Ecto neural progenitor cell (in vitro differentiated cells): Measurements from ENCODE around the gene PIP5K1C.

Experiments used
- DNase-seq: peaks from one replicate; pipeline ENCODE4 v3.0.0-alpha.2; 2018; ENCODE audit warnings: low spot score

Gene PIP5K1C

DNA sequence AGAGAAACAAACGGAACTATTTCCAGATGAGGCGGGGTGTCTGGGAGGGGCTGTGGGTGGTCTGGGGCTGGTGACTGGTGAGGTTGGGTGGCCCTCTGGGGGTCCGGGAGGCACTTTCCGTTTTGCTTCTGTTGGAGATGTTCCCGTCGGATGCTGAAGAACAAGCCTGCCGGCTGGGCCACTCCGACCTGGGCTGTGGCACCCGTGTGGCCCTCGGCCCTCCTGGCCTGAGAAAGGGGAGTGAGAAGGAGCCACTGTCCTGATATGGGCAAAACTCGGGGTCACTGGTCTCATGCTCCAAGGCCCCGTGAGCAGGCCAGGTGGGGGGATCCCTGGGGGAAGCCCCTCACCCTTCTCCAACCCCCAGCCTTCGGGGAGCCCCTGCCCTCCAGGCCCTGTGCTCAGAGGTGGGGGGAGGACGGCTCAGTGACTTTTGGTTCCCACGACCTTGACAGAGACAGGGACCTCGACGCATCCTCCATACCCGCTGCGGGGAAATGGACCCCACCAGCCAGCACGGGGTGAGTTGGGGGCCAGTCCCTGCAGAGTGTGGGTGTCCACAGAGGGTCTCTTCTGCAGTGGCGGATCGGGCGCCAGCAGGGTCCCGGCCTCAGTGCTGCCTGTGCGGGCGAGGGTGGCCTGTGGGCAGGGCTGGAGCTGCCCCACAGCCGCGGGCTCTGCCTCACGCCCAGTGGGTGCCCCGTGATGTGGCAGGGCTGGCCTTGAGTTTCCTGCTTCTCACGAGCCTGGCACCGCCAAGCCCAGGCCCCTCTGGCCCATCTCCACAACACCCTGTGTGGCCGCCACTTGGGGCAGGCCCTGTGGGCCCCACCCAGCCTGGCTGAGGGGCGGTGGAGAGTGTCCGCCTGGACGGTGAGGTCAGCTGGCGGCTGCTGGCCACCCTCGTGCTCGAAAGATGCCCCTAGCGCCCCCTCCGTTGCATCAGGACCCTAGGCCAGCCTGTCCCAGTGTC lies 89.2 kb downstream of the PIP5K1C start:
- no peak for DNase-seq

DNA sequence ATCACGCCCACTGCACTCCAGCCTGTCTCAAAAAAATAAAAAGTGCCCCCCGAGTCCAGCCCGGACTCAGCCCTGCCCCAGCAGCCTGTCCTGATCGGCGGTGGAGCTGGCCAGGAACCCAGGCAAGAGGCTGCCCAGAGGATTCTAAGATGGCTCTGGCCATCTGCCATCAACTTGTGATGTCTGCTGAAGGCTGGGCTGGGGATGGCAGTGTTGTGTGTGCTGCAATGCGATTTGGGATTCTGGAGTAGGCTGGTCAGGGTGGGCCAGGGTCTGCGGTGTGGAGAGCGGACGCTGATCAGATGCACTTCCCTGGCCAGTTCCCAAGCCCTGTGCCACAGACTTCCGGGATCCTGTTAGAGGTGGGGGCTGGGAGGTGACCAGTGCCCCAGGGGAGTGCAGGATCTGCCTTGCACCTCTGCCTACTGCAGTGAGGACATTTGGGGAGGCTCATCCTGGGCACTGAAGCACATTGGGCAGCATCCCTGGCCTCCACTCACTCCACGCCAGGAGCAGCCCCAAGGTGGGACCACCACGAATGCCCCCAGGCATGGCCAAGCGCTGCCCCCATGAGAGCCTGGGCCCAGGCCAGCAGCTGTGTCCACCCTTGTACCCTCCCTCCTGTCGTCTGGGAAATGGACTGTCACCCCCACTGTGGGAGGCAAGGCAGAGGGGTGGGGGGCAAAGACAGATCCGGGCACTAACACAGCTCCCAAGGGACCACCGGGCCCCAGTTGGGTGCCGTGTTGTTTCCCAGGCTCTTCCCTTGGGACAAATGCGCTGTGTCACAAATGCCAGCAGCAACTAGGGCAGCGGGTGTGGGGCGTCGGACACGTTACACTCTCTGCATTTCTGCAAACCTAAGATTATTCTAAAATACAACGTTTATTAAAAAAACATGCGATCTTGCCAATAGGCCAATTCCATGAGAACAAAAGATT lies 90.2 kb downstream of the PIP5K1C start:
- no peak for DNase-seq

DNA sequence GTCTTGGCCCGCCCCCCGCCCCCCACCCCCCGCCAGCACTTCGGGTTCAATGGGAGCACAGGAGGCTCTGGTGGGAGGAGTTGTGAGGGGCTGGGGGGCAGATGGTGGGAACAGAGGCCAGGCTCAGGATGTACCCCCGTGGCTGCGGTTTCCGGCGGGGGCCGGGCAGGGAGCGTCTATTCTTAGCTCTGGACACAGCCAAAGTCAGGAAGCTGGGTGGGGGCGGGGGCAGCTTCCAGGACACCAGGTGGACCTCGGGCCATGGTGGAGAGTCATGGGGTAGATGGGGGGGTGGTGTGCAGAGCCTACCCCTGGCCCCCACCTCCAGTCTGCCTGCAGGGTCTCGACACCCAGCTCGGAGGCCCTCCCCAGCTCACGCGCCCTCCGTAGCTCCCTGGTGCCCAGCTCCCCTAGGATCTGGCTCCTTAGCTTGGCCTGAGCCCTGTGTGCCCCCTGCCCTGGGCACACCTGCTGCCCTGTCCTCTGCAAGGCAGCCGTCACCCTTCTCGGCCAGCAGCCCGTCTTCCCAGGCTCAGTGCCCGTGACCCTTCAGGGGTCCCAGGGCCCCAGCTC lies 91.4 kb downstream of the PIP5K1C start:
- no peak for DNase-seq

DNA sequence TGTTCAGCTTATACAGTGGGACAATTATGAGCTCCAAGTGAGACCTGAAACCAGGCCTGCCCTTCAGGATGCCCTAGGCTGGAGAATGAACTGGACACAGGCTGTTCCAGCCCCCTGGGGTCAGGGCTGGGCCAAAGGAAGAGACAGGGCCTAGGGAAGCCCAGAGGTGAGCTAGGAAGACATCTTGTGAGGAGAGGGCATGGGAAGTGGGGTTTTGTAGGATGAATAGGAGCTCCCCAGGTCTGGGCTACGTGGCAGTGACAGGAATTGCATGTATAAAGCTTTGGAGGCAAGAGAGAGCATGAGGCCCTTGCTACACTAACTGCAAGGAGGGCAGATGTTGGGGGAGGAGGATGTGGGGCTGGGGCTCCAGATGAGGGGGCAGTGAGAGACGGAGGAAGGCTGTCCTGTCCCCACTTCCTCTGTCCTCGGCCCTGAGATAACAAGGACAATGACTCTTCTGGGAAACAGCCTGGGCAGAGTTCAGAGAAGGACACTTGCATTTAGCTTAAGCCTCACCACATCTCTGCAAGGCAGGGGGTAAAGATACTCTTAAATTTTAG lies 92.1 kb downstream of the PIP5K1C start:
- no peak for DNase-seq

DNA sequence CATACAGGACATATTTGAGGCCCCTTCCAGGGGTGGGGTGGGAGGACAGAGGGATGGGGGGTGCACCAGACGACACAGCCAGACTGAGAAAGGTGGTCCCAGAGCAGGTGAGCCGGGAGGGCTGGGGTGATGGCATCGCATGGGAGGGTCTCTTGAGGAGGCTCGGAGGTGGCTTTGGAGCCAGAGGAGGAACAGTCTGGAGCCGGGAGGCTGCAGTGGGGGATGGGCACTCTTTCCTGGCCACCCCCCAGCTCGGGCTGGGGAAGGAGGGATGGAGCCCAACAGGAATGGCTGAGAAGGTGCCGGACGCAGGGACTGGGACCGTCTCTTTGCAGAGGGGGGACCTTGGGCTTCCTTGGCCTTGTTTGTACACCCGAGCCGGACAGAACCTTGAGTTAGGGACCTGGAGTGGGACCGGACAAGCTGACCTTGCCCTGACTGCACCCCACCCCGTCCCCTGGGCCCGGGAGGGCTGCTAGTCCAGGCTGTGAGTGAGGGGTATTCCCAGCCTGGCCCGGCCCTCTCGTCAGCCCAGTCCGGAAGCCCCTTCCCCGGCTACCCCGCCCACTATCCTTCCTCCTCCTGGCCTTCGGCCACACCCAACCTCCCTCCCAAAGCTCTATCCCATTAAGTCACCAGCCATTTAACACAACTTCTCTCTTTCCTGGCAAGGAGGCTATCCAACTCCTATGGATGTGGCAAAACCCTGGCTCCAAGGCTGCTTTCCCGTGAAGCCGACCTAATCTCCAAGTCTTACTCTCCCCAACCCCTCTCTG lies 92.8 kb downstream of the PIP5K1C start:
- no peak for DNase-seq

DNA sequence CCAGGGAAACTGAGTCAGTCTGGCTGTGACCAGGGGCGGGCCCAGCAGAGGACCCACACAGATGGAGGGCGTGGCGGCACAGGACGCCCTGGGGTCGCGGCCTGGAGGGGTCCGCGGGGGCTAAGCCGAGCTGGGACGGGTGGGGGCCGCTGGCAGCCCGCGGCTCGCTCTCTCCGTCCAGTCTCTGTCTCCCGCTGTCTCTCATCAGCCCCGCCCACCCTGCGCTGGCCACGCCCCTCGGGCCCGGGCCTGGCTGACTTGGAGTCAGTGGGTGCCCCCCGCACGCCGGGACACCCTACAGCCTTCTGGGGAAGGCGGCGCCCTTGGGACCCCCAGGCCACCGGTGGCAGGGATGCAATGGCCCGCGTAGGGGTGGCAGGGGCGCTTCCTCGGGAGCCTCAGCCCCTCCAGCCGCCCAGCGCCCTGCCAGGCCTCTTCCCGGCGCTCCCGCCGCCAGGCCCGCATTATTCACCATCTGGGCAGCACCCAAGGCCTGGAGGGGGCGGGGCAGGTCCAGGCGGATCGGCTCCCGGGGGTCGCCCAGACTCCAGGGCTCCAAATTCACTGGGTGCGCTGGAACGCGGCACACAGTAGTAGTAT lies 93.5 kb downstream of the PIP5K1C start, which contains the start of gene TBXA2R:
TBXA2R (minus strand) TSS at position 186 of the 600 bp plus-strand sequence. CDS start 6,241 bp downstream, outside the sequence.
- no peak for DNase-seq

DNA sequence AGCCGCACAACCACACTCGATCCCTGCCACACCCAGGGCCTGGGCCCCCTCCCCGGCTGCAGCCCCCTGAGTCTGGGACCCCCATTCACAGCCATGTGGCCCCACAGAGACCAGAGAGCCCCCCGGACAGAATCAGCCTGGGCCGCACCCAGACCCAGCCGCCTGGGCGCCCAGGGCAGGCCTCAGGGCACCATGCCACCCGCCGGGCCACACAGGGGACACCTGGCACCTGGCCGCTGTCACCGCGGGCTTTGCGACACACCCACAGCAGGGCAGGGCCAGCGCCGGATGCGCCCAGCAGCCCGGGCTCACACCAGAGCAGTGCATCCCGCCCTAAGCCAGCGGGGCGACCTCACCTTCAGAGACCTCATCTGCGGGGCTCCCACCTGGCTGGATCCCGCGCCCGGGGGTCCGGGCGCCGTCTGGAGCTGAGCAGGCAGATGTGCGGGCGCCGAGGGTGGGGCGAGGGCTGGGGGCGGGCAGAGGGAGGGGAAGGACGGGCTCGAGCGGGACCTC lies 94.0 kb downstream of the PIP5K1C start:
- DNase-seq = no peak

DNA sequence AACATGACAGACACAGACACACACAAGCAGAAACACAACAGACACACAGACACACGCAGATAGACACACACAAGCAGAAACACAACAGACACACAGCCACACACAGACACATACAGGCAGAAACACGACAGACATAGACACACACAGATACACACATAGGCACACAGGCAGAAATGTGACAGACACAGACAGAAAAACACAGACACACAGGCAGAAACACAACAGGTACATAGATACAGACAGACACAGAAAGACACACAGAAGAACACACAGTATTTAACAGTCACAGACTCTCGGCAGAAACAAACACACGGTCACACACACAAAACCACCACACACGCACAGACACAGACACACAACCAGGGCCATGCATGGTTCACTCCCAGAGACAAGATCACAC lies 94.5 kb downstream of the PIP5K1C start:
- no peak for DNase-seq

DNA sequence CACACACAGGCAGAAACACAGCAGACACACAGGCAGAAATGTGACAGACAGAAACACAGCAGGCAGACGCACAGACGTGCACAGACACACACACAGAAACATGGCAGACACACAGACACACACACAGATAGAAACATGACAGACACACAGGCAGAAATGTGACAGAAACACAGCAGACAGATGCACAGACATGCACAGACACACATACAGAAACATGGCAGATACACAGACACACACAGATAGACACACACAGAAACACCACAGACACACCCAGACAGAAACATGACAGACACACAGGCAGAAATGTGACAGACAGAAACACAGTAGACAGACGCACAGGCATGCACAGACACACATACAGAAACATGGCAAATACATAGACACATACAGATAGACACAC lies 94.9 kb downstream of the PIP5K1C start:
- DNase-seq = no peak

DNA sequence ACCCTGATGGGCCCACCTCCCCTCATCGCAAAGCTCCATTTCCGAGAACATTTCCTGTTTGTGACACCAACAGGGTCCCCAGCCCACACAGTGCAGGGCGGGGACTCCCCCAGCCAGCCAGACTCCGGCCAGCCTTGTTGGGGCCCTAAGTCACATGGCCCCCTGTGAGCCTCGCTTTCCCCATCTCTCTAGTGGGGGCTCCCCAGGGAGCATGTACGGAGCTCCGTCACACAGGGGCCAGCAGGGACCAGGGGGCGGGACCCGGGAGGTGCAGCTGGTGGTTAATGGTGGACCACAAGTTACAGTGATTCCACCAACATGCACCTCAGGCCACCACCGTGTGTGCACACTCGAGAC lies 95.3 kb downstream of the PIP5K1C start:
- no peak for DNase-seq

DNA sequence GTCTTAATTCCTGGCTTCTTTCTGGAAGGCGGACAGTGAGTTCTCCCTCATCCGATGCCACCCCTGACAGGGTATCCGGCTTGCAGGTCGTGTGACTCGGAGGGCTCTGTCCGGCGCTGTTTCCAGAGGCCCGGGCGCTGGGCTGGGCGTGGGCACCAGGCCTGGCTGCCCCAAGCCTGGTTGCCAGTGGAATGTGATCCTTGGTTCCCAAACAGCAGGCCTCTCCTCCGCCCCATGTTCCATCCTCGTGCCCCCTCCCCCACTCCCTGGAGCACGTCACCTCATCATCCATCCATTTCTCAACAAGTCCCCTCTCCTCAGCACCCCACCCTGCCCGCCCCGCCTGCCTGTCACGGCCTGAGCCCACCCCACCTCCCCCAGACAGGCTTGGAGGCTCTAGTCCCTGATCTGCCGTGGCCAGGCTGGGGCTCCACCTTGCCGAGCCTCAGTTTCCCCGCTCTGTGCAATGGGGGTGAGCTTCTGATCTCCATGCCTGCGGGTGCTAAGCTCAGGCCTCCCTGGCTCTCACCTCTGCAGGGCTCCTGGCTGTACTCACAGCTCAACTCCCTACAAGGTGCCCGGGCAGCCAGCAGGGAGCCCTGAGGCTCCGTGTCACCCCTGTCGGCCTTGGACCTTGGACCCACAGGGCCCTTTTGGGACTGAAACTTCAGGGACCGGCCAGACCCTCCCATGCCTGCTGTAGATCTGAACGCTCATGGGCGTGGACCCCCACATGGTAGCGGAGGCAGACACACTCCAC lies 95.9 kb downstream of the PIP5K1C start:
- no peak for DNase-seq

DNA sequence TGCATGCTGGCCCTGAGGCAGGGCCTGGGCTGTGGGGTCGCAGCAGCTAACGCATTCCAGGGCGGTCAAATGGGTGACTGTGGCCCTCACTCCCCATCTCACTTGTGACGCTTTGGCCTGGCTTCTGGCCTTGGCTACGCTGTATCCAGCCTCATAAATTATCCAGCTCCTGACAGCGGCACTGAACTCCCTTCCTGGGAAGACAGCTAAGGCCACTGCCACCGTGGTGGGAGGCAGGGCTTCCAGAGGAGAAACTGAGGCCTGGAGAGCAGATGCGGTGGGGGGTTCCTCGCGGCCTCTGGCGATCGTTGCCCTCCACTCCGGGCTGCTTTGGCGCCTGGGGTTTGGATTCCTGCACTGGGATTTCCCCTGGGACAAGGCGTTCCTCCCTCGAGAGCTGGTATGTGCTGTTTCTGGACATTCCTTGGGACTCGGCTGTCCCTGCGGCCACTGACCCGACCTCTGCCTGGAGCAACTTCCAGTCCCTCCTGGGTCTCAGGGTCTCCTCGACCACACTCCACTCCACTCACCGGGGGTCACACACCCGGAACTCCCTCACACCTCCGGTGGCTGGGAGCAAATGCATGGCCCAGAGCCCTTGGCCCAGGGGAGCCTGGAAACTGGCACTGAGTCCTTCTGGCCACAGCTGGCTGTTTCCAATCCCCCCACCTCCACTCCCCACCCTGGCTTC lies 97.0 kb downstream of the PIP5K1C start:
- DNase-seq = no peak

DNA sequence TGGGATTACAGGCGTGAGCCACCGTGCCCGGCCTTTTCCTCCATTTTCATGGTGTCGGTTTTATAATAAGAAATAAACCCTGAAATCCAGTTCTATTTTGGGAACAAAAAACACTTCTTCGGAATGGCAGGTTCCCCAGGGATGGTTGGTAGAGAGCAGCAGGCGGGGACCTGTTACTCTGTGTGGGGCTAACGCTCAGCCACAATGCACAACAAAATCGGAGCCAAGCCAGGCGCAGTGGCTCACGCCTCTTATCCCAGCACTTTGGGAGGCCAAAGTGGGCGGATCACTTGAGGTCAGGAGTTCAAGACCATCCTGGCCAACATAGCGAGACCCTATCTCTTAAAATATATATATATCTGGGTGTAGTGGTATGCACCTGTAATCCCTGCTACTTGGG lies 99.2 kb downstream of the PIP5K1C start:
- DNase-seq = no peak

DNA sequence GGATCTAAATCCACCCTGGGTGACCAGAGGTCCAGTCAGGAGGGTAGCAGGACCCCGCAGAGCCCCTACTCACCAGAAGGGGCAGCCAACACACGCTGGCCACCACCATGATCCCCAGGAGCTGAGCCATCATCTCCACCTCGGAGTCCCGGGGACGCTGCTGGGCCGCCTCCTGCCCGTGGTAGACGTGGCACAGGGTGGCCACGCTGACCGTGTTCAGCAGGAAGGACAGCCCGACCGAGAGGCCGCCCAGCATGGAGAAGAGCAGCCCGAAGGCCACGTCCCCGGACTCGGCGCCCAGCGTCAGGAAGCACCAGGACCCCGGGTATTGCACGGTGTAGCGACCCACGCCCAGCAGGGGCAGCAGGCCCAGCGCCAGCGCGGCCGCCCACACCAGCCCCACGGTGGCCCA lies 100.5 kb downstream of the PIP5K1C start:
- DNase-seq = no peak

DNA sequence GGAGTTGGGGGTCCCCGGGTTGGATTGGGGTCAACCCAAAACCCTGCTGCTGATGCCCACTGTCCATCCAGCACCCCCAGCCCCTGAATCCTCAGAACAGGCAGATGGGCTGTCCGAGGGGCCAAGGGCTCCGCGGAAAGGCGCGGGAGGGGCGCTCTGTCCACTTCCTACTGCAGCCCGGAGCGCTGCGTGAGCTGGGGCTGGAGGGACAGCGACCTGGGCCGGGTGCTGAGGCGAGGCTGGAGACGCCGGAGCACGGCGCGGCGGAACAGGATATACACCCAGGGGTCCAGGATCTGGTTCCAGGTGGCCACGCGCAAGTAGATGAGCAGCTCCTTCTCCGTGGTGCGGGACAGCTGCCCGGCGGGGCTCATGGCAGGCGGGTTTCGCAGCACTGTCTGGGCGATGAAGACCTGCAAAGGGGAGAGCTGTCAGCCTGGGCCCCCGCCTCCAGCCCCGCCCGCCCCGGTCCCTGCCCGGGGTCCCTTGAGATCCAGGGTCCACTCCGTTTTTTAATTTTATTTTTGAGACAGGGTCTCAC lies 104.7 kb downstream of the PIP5K1C start:
- DNase-seq = no peak

DNA sequence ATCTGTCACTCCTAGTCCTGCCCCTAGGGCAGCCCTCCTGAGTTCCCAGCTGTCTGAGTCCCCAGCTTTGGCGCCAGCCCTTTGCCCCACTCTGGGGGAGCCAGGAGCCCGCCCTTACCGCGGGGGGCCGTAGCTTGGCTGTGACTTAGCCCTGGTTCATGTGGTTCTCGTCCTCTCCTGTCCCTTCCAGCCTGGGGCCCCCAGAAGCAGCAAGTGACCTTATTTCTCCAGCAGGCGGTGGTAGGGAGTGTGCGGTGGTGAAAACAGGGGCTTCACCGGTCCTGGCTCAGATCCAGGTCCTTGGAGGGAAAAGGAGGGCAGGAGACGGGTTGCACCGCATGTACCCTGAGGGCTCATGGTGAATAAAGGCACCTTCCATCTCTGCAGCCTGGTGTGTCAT lies 107.1 kb downstream of the PIP5K1C start:
- no peak for DNase-seq

DNA sequence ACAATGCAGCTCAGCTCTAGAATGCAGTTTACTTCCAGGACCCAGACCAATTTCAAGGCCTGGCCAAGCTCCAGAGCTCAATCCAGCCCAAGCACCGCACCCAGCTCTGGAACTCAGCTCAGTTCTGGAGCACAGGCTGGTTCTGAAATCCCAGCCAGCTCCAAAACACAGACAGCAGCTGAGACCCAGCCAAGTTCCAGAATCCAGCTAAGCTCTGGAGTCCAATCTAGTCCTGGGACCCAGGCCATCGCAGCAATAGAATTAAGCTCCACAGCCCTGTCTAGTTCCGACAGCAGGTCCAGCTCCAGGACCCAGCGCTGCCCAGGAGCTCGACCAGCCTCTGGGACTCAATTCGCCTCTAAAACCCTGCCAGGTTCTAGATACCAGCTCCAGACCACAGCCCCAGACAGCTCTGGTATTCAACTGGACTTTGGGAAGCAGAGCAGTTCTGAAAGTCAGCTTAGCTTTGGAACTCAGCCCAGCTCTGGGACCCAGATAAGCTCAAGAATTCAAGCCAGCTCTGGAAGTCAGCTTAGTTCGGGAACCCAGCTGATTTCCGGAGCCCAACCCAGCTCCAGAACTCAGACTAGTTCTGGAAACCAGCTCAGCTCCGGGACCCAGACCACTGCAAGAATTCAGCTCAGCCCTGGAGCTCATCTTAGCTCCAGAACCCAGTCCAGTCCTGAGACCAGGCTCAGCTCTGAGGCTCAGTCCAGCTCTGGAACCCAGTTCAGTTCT lies 108.2 kb downstream of the PIP5K1C start:
- no peak for DNase-seq

DNA sequence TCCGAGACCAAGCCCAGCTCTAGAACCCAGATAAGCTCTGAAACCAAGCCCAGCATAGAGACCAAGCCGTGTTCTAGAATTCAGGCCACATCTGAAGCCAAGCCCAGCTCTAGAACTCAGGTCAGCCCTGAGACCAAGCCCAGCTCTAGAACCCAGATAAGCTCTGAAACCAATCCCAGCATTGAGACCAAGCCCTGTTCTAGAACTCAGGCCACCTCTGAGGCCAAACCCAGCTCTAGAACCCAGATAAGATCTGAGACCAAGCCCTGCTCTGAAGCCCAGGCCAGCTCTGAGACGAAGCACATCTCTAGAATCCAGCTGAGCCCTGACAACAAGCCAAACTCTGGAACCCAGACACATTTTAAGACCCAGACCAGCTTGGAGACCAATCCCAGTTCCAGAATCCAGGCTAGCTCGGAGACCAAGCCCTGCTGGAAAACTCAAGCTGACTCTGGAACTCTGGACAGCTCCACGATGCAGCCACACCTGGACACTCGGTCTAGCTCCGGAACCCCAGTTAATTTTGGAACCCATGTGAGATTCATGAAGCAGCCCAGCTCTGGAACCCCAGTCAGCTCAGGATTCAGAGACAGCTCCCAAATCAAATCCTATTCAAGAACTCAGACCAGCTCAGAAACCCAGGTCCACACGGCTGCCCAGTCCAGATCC lies 109.1 kb downstream of the PIP5K1C start:
- no peak for DNase-seq
